SK-N-SH treated with all-trans-retinoic acid at 6 μM for 48 hours (cell line): ENCODE measurements around the gene NHEJ1.

Experiments
- ISL1 ChIP-seq: fragments of 250-450 bp; sonication (Bioruptor Pico); IDR thresholded peaks from 2 replicates; pipeline ENCODE4 v2.1.2; 2022; ENCODE audit warnings: mild to moderate bottlenecking, moderate library complexity
- TCF4 ChIP-seq: fragments of 250-450 bp; sonication (Bioruptor Pico); IDR thresholded peaks from 2 replicates; pipeline ENCODE4 v1.8.0; 2021; ENCODE audit warnings: mild to moderate bottlenecking, moderate library complexity, borderline replicate concordance
- ZFP3 ChIP-seq: fragments of 250-450 bp; sonication (Bioruptor Pico); IDR thresholded peaks from 2 replicates; pipeline ENCODE4 v1.5.0; 2020; ENCODE audit warnings: mild to moderate bottlenecking, moderate library complexity
- ZNF565 ChIP-seq: fragments of 450-650 bp; formaldehyde crosslinking; conservative IDR thresholded peaks from 2 replicates; pipeline ENCODE4 v1.5.0; 2020; ENCODE audit warnings: low read depth, mild to moderate bottlenecking, moderate library complexity
- TF ChIP-seq, protein P1 (sequence below): fragments of 250-450 bp; sonication (Bioruptor Pico); IDR thresholded peaks from 2 replicates; pipeline ENCODE4 v1.5.1; 2020; ENCODE audit warnings: low read depth, mild to moderate bottlenecking, moderate library complexity
- TF ChIP-seq, protein P2 (sequence below): fragments of 250-450 bp; sonication (Bioruptor Pico); IDR thresholded peaks from 2 replicates; pipeline ENCODE4 v1.5.1; 2021; ENCODE audit warnings: mild to moderate bottlenecking, moderate library complexity

DNA sequence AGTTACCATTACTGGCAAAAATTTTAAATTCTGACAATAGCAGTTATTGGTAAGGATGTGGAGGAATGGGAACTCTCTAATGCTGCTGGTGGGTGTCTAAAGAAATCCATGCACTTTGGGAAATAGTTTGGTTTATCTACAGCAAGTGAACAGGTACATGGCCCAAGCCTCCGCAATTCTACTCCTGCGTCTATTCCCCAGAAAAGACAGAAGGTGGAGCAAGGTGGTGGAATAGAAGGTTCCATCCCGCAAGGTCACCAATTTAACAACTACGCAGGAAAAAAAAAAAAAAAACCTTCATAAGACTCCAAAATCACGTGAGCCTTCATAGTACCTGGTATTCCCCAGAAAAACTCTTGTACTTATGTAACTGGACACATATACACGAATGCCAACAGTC lies 125.8 kb downstream of the NHEJ1 start:
- TF ChIP-seq, protein P1, sequence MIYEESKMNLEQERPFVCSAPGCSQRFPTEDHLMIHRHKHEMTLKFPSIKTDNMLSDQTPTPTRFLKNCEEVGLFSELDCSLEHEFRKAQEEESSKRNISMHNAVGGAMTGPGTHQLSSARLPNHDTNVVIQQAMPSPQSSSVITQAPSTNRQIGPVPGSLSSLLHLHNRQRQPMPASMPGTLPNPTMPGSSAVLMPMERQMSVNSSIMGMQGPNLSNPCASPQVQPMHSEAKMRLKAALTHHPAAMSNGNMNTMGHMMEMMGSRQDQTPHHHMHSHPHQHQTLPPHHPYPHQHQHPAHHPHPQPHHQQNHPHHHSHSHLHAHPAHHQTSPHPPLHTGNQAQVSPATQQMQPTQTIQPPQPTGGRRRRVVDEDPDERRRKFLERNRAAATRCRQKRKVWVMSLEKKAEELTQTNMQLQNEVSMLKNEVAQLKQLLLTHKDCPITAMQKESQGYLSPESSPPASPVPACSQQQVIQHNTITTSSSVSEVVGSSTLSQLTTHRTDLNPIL (CRISPR knock-in tag): no peak
- TF ChIP-seq ZFP3 (CRISPR knock-in tag): no peak
- TF ChIP-seq, protein P2, sequence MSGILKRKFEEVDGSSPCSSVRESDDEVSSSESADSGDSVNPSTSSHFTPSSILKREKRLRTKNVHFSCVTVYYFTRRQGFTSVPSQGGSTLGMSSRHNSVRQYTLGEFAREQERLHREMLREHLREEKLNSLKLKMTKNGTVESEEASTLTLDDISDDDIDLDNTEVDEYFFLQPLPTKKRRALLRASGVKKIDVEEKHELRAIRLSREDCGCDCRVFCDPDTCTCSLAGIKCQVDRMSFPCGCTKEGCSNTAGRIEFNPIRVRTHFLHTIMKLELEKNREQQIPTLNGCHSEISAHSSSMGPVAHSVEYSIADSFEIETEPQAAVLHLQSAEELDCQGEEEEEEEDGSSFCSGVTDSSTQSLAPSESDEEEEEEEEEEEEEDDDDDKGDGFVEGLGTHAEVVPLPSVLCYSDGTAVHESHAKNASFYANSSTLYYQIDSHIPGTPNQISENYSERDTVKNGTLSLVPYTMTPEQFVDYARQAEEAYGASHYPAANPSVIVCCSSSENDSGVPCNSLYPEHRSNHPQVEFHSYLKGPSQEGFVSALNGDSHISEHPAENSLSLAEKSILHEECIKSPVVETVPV (CRISPR knock-in tag): no peak
- TF ChIP-seq ZNF565 (CRISPR knock-in tag): no peak
- no peak for TF ChIP-seq ISL1
- TF ChIP-seq TCF4: no peak
